Measurements from ENCODE around the gene MREG. TPM values are rescaled to one million over a fixed set of nuclear protein-coding genes. Genes with fewer than 3 reads are reported as not detected.

The MREG gene
- total and polyA plus RNA-seq, 9 of the 15 experiments (the other 6 are each of a cell fraction or from before 2014, with no cell fraction given) = 0.77 to 3.8 (median 2.3) TPM

- Histone ChIP-seq H2AFZ (ENCODE audit: low read depth, low read length) (no peak overlapping the region), H3K27ac (ENCODE audit: extremely low read depth, low read depth, low read length) (no peak overlapping the region), H3K79me2 (ENCODE audit: control insufficient read depth, insufficient read depth, low read length) (no peaks in the 10 kb centered on the region), H3K4me2 (ENCODE audit: insufficient read depth, low read length) (no peak overlapping the region), H3K9me3 (replicated peaks; ENCODE audit: control insufficient read depth, insufficient read depth, low read depth, low read length) (no peaks in the 10 kb centered on the region), H3K27me3 (ENCODE audit: control insufficient read depth in 2 of 2, insufficient read depth in 2 of 2, low read length in 2 of 2) (no peaks in the 10 kb centered on the region), H4K20me1 (replicated peaks; ENCODE audit: control insufficient read depth, insufficient read depth, low read length) (no peaks in the 10 kb centered on the region), H3K4me3 (no peak overlapping the region), H3K9me1 (ENCODE audit: control insufficient read depth, insufficient read depth, low read length) (no peaks in the 10 kb centered on the region), H3K9ac (ENCODE audit: insufficient read depth in 1 of 2, low read depth in 2 of 2, low read length in 2 of 2) (no peak overlapping the region), H3K4me1 (replicated peaks in 1 of 2; ENCODE audit: control insufficient read depth in 2 of 2, insufficient read depth in 2 of 2, low read length in 2 of 2) (peaks cover 0 to 7% of the 10 kb centered on the region in 2 experiments; a peak in 1 of 5 replicates), H3K36me3 (ENCODE audit: control insufficient read depth, insufficient read depth, low read length) (no peaks in the 10 kb centered on the region)
- intact Hi-C loops (cut with micrococcal nuclease) (no loop called here), in situ Hi-C loops (cut with MboI) (no loop called here)
- no peak for TF ChIP-seq CEBPG (CRISPR knock-in tag; IDR thresholded peaks at IDR 0.05)
- TF ChIP-seq CEBPG (tag; conservative IDR thresholded peaks at IDR 0.05 in 1 of 2, IDR thresholded peaks at IDR 0.05 in 1 of 2) = 0 out of 4 replicates have a peak, but pooled peaks of 1 of the 2 experiments have one; percentile 22
- no peak for TF ChIP-seq HDAC6 (IDR thresholded peaks at IDR 0.05; ENCODE audit: low read depth, low read length)
- peak; percentile 72 for TF ChIP-seq CEBPB (tag; IDR thresholded peaks at IDR 0.05)
- no peak for TF ChIP-seq SRSF7 (optimal IDR thresholded peaks at IDR 0.05; ENCODE audit: low read depth, low read length)
- no peak for TF ChIP-seq CLOCK (CRISPR knock-in tag; IDR thresholded peaks at IDR 0.05; ENCODE audit: borderline replicate concordance)
- CTCF ChIA-PET (ENCODE audit: low intra/inter-chr PET ratio) = no interaction called here
- peak; percentile 42; the same call in 2 of the 3 replicates for ATAC-seq
- BruUV-seq (replicated peaks) = no TSS peak
- no peak for DNase-seq (ENCODE audit: extremely low read depth in 1 of 4, low spot score in 3 of 4)
- no peak for FAIRE-seq
- POLR2A ChIA-PET = no interaction called here
- 33% methylated on average over 6 of the region's 6 CpGs for WGBS (ENCODE audit: insufficient coverage, low coverage, missing lambda C conversion rate)
Observed at GRCh38 chr2:215973954-215974699, 39.2 kb downstream of the MREG start.

Measured in K562 (cell line).